Endothelial cell (in vitro differentiated cells): ENCODE measurements around the gene NFIX. TPM values are rescaled to one million over a fixed set of nuclear protein-coding genes. Genes with fewer than 3 reads are reported as not detected.

Source experiments
- DNase-seq: peaks from one replicate; pipeline ENCODE4 v3.0.0; 2021; ENCODE audit warnings: low spot score
- H3K27ac Mint-ChIP-seq: one replicate; pipeline ENCODE4 v1.8.0; 2021; ENCODE audit warnings: mixed read lengths, inconsistent platforms; ENCODE audit not compliant: unreplicated experiment
- H3K27me3 Mint-ChIP-seq: one replicate; pipeline ENCODE4 v1.8.0; 2021; ENCODE audit warnings: mild to moderate bottlenecking, moderate library complexity, mixed read lengths, inconsistent platforms; ENCODE audit not compliant: unreplicated experiment
- H3K36me3 Mint-ChIP-seq: one replicate; pipeline ENCODE4 v1.8.0; 2021; ENCODE audit warnings: mild to moderate bottlenecking, low read depth, mixed read lengths, inconsistent platforms; ENCODE audit not compliant: unreplicated experiment
- H3K4me1 Mint-ChIP-seq: one replicate; pipeline ENCODE4 v1.8.0; 2021; ENCODE audit warnings: mild to moderate bottlenecking, mixed read lengths, inconsistent platforms; ENCODE audit not compliant: unreplicated experiment
- H3K4me3 Mint-ChIP-seq: one replicate; pipeline ENCODE4 v1.8.0; 2021; ENCODE audit warnings: mild to moderate bottlenecking, mixed read lengths, inconsistent platforms; ENCODE audit not compliant: unreplicated experiment
- H3K9me3 Mint-ChIP-seq: one replicate; pipeline ENCODE4 v1.8.0; 2021; ENCODE audit warnings: mixed read lengths, inconsistent platforms; ENCODE audit not compliant: unreplicated experiment
- CTCF ChIP-seq: fragments of 200-600 bp; sonication (generic); IDR thresholded peaks from one replicate; pipeline ENCODE4 v1.5.0; 2021; ENCODE audit warnings: antibody characterized with exemption; ENCODE audit not compliant: unreplicated experiment
- total RNA-seq: library from RNA; stranded (reverse); fragmentation: NEBNext Ultra II Directional; extraction: Animal tissue kit (Norgen Biotek cat#: 25700); gene quantifications from one replicate; pipeline ENCODE4 v1.2.1, GENCODE V29; 2021; ENCODE audit not compliant: unreplicated experiment

NFIX gene
- total RNA-seq, 1 donor from 2014 or later = 9.9 TPM

GRCh38 chr19:13036366-13036976 lies 41.2 kb downstream of the NFIX start:
- Mint-ChIP-seq H3K36me3 (no peaks in the 10 kb centered on the region), H3K27ac (no peak overlapping the region), H3K9me3 (no peaks in the 10 kb centered on the region), H3K27me3 (peaks cover 7% of the 10 kb centered on the region), H3K4me3 (no peak overlapping the region), H3K4me1 (peaks cover 28% of the 10 kb centered on the region)
- TF ChIP-seq CTCF = no peak
- no peak for DNase-seq

GRCh38 chr19:13037161-13037560 lies 41.9 kb downstream of the NFIX start:
- Mint-ChIP-seq H3K27me3 (peaks cover 7% of the 10 kb centered on the region), H3K36me3 (no peaks in the 10 kb centered on the region), H3K27ac (no peak overlapping the region), H3K9me3 (no peaks in the 10 kb centered on the region), H3K4me1 (peaks cover 21% of the 10 kb centered on the region), H3K4me3 (peak overlapping the region; percentile 15)
- no peak for TF ChIP-seq CTCF
- DNase-seq = no peak

GRCh38 chr19:13037731-13038130 lies 42.5 kb downstream of the NFIX start:
- DNase-seq = no peak
- Mint-ChIP-seq H3K27ac (no peak overlapping the region), H3K9me3 (no peaks in the 10 kb centered on the region), H3K27me3 (peaks cover 7% of the 10 kb centered on the region), H3K4me3 (no peak overlapping the region), H3K36me3 (no peaks in the 10 kb centered on the region), H3K4me1 (peaks cover 17% of the 10 kb centered on the region)
- no peak for TF ChIP-seq CTCF

- TF ChIP-seq CTCF = no peak
- no peak for DNase-seq
- H3K4me1 Mint-ChIP-seq = peaks cover 21% of the 10 kb centered on the region
- no peak overlapping the region for H3K4me3 Mint-ChIP-seq
- H3K9me3 Mint-ChIP-seq = no peaks in the 10 kb centered on the region
- peak overlapping the region; percentile 42 for H3K27ac Mint-ChIP-seq
- H3K36me3 Mint-ChIP-seq = no peaks in the 10 kb centered on the region
- peaks cover 7% of the 10 kb centered on the region for H3K27me3 Mint-ChIP-seq
Measured at GRCh38 chr19:13038306-13039210, 43.3 kb downstream of the NFIX start.

GRCh38 chr19:13039211-13039789 lies 44.0 kb downstream of the NFIX start:
- H3K27me3 Mint-ChIP-seq = peaks cover 9% of the 10 kb centered on the region
- peaks cover 24% of the 10 kb centered on the region for H3K4me1 Mint-ChIP-seq
- no peak overlapping the region for H3K4me3 Mint-ChIP-seq
- TF ChIP-seq CTCF = no peak
- H3K9me3 Mint-ChIP-seq = no peaks in the 10 kb centered on the region
- peaks cover 3% of the 10 kb centered on the region for H3K36me3 Mint-ChIP-seq
- DNase-seq = no peak
- no peak overlapping the region for H3K27ac Mint-ChIP-seq
